Left ventricle myocardium inferior (tissue), 1 donor: ENCODE data around the gene CACNG5. TPM values are rescaled to one million over a fixed set of nuclear protein-coding genes. Genes with fewer than 3 reads are reported as not detected.

Experiments used
- DNase-seq: peaks from one replicate; pipeline ENCODE4 v3.0.0-alpha.2; 2020
- H3K27ac ChIP-seq: fragments of 200-600 bp; replicated peaks from 2 replicates; pipeline ENCODE4 v1.8.0; 2021
- H3K27me3 ChIP-seq: fragments of 200-600 bp; 2 replicates; pipeline ENCODE4 v1.8.0; 2021; ENCODE audit warnings: low read depth
- H3K36me3 ChIP-seq: fragments of 200-600 bp; 2 replicates; pipeline ENCODE4 v1.8.0; 2021
- H3K4me1 ChIP-seq: fragments of 200-600 bp; 2 replicates; pipeline ENCODE4 v1.8.0; 2021
- H3K4me3 ChIP-seq: fragments of 200-600 bp; 2 replicates; pipeline ENCODE4 v1.8.0; 2021; ENCODE audit warnings: mild to moderate bottlenecking, moderate library complexity
- H3K9me3 ChIP-seq: fragments of 200-600 bp; replicated peaks from 2 replicates; pipeline ENCODE4 v1.8.0; 2021
- CTCF ChIP-seq: fragments of 200-600 bp; IDR thresholded peaks from 2 replicates; pipeline ENCODE4 v1.8.0; 2021; ENCODE audit warnings: antibody characterized with exemption, mild to moderate bottlenecking, borderline replicate concordance
- intact Hi-C: fragments of 100-400 bp; cut with micrococcal nuclease; formaldehyde crosslinking; loops from one replicate; pipeline ENCODE4 v1.11.0; 2022
- total RNA-seq: library from RNA; stranded (reverse); fragmentation: NEBNext Ultra II Directional; extraction: Animal tissue kit (Norgen Biotek cat#: 25700); gene quantifications from one replicate; pipeline ENCODE4 v1.2.1, GENCODE V29; 2021
- donor health status: DM: no; HTN: yes; CAD: no; lungs with severe emphysema.

CACNG5 gene
- total RNA-seq, 1 donor from 2014 or later: not detected

GRCh38 chr17:66841328-66841727 is 6.4 kb downstream of the CACNG5 start:
- H3K9me3 ChIP-seq: peaks cover 4% of the 10 kb centered on the region
- peaks cover 55% of the 10 kb centered on the region for H3K27me3 ChIP-seq
- no peaks in the 10 kb centered on the region for H3K4me1 ChIP-seq
- no peak overlapping the region for H3K4me3 ChIP-seq
- DNase-seq: no peak
- H3K27ac ChIP-seq: no peak overlapping the region
- no peak for TF ChIP-seq CTCF
- intact Hi-C loops: no loop called here
- no peaks in the 10 kb centered on the region for H3K36me3 ChIP-seq

- intact Hi-C loops: no loop called here
Observed at GRCh38 chr17:66841744-66842143, 6.8 kb downstream of the CACNG5 start.

GRCh38 chr17:66842505-66842904 is 7.6 kb downstream of the CACNG5 start:
- TF ChIP-seq CTCF: no peak
- Histone ChIP-seq H3K4me1 (no peaks in the 10 kb centered on the region), H3K27me3 (peaks cover 49% of the 10 kb centered on the region), H3K27ac (no peak overlapping the region), H3K4me3 (no peak overlapping the region), H3K36me3 (no peaks in the 10 kb centered on the region), H3K9me3 (peaks cover 7% of the 10 kb centered on the region)
- DNase-seq: no peak
- intact Hi-C loops: no loop called here

More at GRCh38 chr17:66841744-66842143, 6.8 kb downstream of the CACNG5 start:
- Histone ChIP-seq H3K27ac (no peak overlapping the region), H3K27me3 (peaks cover 51% of the 10 kb centered on the region), H3K4me1 (no peaks in the 10 kb centered on the region), H3K36me3 (no peaks in the 10 kb centered on the region), H3K4me3 (no peak overlapping the region), H3K9me3 (peaks cover 7% of the 10 kb centered on the region)
- DNase-seq: no peak
- TF ChIP-seq CTCF: no peak

- no peak for DNase-seq
- intact Hi-C loops: no loop called here
- Histone ChIP-seq H3K4me1 (no peaks in the 10 kb centered on the region), H3K4me3 (no peak overlapping the region), H3K36me3 (no peaks in the 10 kb centered on the region), H3K27ac (no peak overlapping the region), H3K9me3 (peaks cover 7% of the 10 kb centered on the region), H3K27me3 (peaks cover 48% of the 10 kb centered on the region)
- TF ChIP-seq CTCF: no peak
Observed at GRCh38 chr17:66842959-66843358, 8.0 kb downstream of the CACNG5 start.

GRCh38 chr17:66843627-66844026 is 8.7 kb downstream of the CACNG5 start:
- Histone ChIP-seq H3K36me3 (no peaks in the 10 kb centered on the region), H3K27me3 (peaks cover 48% of the 10 kb centered on the region), H3K27ac (no peak overlapping the region), H3K4me3 (no peak overlapping the region), H3K9me3 (peaks cover 7% of the 10 kb centered on the region), H3K4me1 (no peaks in the 10 kb centered on the region)
- intact Hi-C loops: no loop called here
- no peak for DNase-seq
- TF ChIP-seq CTCF: no peak

- no peaks in the 10 kb centered on the region for H3K36me3 ChIP-seq
- no peak for DNase-seq
- peaks cover 11% of the 10 kb centered on the region for H3K4me1 ChIP-seq
- H3K4me3 ChIP-seq: no peak overlapping the region
- H3K27ac ChIP-seq: no peak overlapping the region
- intact Hi-C loops: no loop called here
- H3K27me3 ChIP-seq: peaks cover 20% of the 10 kb centered on the region
- peaks cover 7% of the 10 kb centered on the region for H3K9me3 ChIP-seq
- TF ChIP-seq CTCF: no peak
Observed at GRCh38 chr17:66847704-66848103, 12.8 kb downstream of the CACNG5 start.
